Uterus (tissue), 4 donors: ENCODE measurements around the gene NCR2. TPM values are rescaled to one million over a fixed set of nuclear protein-coding genes. Genes with fewer than 3 reads are reported as not detected.

ENCODE experiments used
- DNase-seq, 2 donors: peaks; one replicate each; pipeline ENCODE4 v3.0.0-alpha.2; 2019 to 2020
- H3K27ac ChIP-seq, 2 donors: fragments of 200-600 bp; sonication (generic); 1 replicate in 1 of 2; 2 replicates in 1 of 2; pipeline ENCODE4 v1.5.1; 2016 to 2018
- H3K27me3 ChIP-seq, 2 donors: fragments of 200-600 bp; sonication (generic); one replicate each; pipeline ENCODE4 v1.5.1; 2018 to 2019; ENCODE audit warnings: control low read depth in 1 of 2
- H3K36me3 ChIP-seq, 2 donors: fragments of 200-600 bp; sonication (generic); one replicate each; pipeline ENCODE4 v1.5.1; 2019; ENCODE audit warnings: control low read depth in 1 of 2
- H3K4me1 ChIP-seq, 2 donors: fragments of 200-600 bp; sonication (generic); one replicate each; pipeline ENCODE4 v1.5.1; 2018 to 2019; ENCODE audit warnings: control low read depth in 1 of 2
- H3K4me3 ChIP-seq, 2 donors: fragments of 200-600 bp; sonication (generic); 1 replicate in 1 of 2; 2 replicates in 1 of 2; pipeline ENCODE4 v1.5.1; 2018 to 2019; ENCODE audit warnings: mild to moderate bottlenecking in 1 of 2
- H3K9me3 ChIP-seq, 2 donors: fragments of 200-600 bp; sonication (generic); one replicate each; pipeline ENCODE4 v1.5.1; 2019; ENCODE audit warnings: control low read depth in 1 of 2
- CTCF ChIP-seq, 4 experiments: fragments of 200-600 bp in 2 of 4; fragments of 450-650 bp in 2 of 4; sonication (generic) in 2 of 4; IDR thresholded peaks; one replicate each; pipeline ENCODE4 v1.5.1; 2016 to 2019; ENCODE audit warnings: antibody characterized with exemption in 4 of 4, mild to moderate bottlenecking in 2 of 4, moderate library complexity in 1 of 4
- POLR2A ChIP-seq, 2 donors: fragments of 450-650 bp; IDR thresholded peaks; one replicate each; pipeline ENCODE4 v1.6.1; 2016; ENCODE audit warnings: antibody characterized with exemption in 2 of 2, mild to moderate bottlenecking in 1 of 2, moderate library complexity in 1 of 2
- intact Hi-C: fragments of 100-400 bp; cut with DNase I; formaldehyde crosslinking; loops from one replicate; pipeline ENCODE4 v1.15.1; 2023; ENCODE audit warnings: low total_unique reads
- total RNA-seq, 4 donors: library from RNA; depleted of rRNA in 3 of 4; stranded (reverse); fragments of >200 nt in 3 of 4; gene quantifications; one replicate each; pipeline versions ENCODE4 v1.1.0 to v1.2.4, GENCODE V29; 2014 to 2023
- donor health status: DM: yes; HTN: yes; CAD: no.

The NCR2 gene
- total RNA-seq, 4 donors from 2014 or later, result not detected

DNA sequence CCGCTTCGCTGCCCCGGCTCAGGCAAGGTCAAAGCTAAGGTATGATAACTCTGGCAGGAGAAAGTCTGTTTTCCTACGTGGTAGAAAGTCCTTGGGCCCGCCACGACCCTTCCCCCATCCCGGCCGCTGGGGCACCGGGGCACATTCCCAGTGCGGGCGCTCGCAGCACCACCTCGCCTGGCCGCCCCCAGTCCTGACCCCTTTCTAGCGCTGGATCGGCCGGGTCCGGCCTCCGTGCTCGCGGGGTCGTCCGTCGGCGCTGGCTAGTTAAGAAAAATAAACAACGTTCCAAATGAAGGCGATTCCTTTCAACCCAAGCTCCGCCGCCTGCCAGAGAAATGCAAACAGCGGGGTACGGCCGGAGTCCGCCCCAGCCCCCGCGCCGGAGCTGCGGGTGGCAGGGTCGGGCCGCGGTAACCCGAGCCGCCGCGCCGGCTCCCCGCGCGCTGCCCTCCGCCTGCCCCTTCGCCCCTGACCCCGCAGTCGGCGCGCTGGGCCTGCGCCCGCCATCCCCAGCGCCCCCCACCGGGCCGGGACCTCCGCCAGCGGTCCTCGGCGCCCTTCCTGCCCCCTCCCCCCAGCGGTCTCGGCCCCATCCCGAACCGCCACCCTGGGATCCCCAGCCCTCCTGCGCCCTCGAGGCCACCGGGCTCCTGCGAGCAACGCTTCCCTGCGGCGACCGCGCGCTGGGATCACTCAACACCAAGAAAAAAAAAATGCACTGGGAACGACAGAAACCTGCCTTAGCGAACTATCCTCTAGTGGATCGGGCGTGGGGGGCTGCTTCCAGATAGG lies 37.6 kb downstream of the NCR2 start:
- H3K9me3 ChIP-seq, result no peaks in the 10 kb centered on the region
- no peak overlapping the region for H3K27ac ChIP-seq
- TF ChIP-seq POLR2A (IDR thresholded peaks at IDR 0.05) (no peak), CTCF (IDR thresholded peaks at IDR 0.05) (no peak)
- no peak for DNase-seq
- intact Hi-C loops, result loop anchor here (5.0 kb wide), 1 partner anchor 224 kb away; no protein-coding TSS in a partner anchor
- peaks cover 8 to 24% of the 10 kb centered on the region in 2 donors for H3K27me3 ChIP-seq
- H3K36me3 ChIP-seq, result no peaks in the 10 kb centered on the region
- no peak overlapping the region for H3K4me3 ChIP-seq
- H3K4me1 ChIP-seq, result peaks cover 0 to 19% of the 10 kb centered on the region in 2 donors

DNA sequence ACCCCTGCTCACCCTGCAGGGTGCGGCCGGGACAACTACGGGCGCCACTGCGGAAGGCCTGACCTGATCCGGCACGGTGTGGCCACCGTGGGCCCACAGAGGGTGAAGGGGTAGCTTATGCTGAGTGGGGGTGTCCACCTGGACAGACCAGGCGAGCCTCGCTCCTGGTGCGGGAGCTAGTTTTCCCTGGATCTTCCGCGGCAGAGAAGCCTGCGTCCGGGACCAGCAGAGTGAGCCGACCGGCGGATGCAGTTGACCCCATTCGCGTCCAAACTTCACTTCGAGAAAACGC lies 38.2 kb downstream of the NCR2 start:
- intact Hi-C loops, result loop anchor here (5.0 kb wide), 1 partner anchor 224 kb away; no protein-coding TSS in a partner anchor
- H3K36me3 ChIP-seq, result no peaks in the 10 kb centered on the region
- peaks cover 8 to 24% of the 10 kb centered on the region in 2 donors for H3K27me3 ChIP-seq
- H3K9me3 ChIP-seq, result no peaks in the 10 kb centered on the region
- peaks cover 0 to 19% of the 10 kb centered on the region in 2 donors for H3K4me1 ChIP-seq
- H3K27ac ChIP-seq, result no peak overlapping the region
- no peak overlapping the region for H3K4me3 ChIP-seq
- TF ChIP-seq POLR2A (IDR thresholded peaks at IDR 0.05), result no peak
- TF ChIP-seq CTCF (IDR thresholded peaks at IDR 0.05), result no peak
- DNase-seq, result no peak

- no peak for DNase-seq
- no peak overlapping the region for H3K4me3 ChIP-seq
- intact Hi-C loops, result loop anchor here (5.0 kb wide), 1 partner anchor 223 kb away; no protein-coding TSS in a partner anchor
- H3K27me3 ChIP-seq, result peaks cover 8 to 24% of the 10 kb centered on the region in 2 donors
- H3K9me3 ChIP-seq, result no peaks in the 10 kb centered on the region
- H3K4me1 ChIP-seq, result peaks cover 0 to 19% of the 10 kb centered on the region in 2 donors
- H3K27ac ChIP-seq, result no peak overlapping the region
- H3K36me3 ChIP-seq, result no peaks in the 10 kb centered on the region
- TF ChIP-seq POLR2A (IDR thresholded peaks at IDR 0.05) (no peak), CTCF (IDR thresholded peaks at IDR 0.05) (no peak)
Observed at GRCh38 chr6:41373919-41374617, 38.7 kb downstream of the NCR2 start.

- Histone ChIP-seq H3K4me3 (no peak overlapping the region), H3K27ac (no peak overlapping the region), H3K4me1 (peaks cover 0 to 19% of the 10 kb centered on the region in 2 donors), H3K9me3 (no peaks in the 10 kb centered on the region), H3K36me3 (no peaks in the 10 kb centered on the region), H3K27me3 (peaks cover 8 to 17% of the 10 kb centered on the region in 2 donors)
- intact Hi-C loops, result loop anchor here (5.0 kb wide), 1 partner anchor 222 kb away; no protein-coding TSS in a partner anchor
- no peak for DNase-seq
- no peak for TF ChIP-seq CTCF (IDR thresholded peaks at IDR 0.05)
- TF ChIP-seq POLR2A (IDR thresholded peaks at IDR 0.05), result no peak
Observed at GRCh38 chr6:41374618-41375590, 39.5 kb downstream of the NCR2 start.
